Measurements from ENCODE around the gene RFWD3.

RFWD3 gene

DNA sequence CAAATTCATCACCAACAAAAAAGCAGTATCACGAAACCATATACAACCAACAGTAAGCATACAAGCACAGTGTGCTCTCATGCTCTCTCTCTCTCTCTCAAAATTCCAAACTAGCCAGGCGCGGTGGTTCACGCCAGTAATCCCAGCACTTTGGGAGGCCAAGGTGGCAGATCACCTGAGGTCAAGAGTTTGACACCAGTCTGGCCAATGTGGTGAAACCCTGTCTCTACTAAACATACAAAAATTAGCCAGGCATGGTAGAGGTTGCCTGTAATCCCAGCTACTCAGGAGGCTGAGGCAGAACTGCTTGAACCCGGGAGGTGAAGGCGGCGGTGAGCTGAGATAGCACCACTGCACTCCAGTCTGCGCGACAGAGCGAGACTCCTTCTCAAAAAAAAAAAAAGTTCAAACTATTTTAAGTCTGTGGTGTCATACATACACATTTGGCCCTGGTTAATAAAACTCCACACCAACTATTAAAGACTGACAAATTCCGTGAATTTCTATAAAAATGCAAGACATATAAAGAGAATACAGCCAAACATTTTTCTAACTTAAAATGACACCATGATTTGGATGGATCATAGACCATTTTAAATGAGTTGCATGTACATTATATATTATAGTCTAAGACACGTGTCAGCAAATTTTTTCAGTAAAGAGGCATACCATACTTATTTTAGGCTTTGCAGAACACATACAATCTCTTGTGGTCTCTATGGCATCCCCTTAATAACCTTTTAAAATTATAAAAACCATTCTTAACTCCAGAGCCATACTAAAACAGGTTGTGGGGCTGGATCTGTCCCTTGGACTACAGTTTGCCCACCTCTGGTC lies 90.7 kb downstream of the RFWD3 start:
- DNase-seq = no peak

GRCh38 chr16:74575175-74575806 lies 91.4 kb downstream of the RFWD3 start:
- DNase-seq = no peak

DNA sequence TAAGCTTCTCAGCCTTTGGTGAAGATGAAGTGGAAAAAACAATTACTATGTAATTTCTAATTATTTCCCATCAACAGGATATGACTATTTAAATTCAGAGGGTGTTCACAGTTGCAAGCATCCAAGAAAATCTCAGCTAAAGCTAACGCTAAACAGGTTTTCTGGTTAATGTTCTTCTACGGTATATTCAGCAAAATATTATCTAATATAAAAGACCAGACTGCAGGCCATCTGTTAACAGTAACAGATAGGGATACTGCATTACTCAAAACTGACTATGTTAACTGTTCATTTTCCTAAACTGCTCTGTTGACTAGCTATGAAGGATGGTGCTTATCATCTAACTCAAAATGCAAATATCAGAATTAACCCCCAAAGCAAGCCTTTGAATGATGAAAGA lies 92.5 kb downstream of the RFWD3 start:
- DNase-seq = no peak

DNA sequence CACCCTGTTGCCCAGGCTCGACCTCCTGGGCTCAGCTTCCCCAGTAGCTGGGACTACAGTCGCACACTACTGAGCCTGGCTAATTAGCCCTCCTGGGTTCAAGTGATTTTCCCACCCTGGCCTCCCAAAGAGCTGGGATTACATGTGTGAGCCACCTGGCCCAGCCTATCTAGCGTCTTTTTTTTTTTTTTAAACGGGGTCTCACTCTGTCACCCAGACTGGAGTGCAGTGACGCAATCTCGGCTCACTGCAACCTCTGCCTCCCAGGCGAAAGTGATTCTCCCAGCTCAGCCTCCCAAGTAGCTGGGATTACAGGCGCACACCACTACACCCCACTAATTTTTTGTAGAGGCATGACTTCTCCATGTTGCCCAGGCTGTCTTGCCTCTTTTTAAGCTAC lies 93.1 kb downstream of the RFWD3 start:
- no peak for DNase-seq

Data from SHP77 (cell line).